GM23338 (cell line): Measurements from ENCODE around the gene ABCC5. TPM values are rescaled to one million over a fixed set of nuclear protein-coding genes. Genes with fewer than 3 reads are reported as not detected.

ENCODE experiments used
- ATAC-seq: fragments of 200-7000 bp; cut with Tn5 transposase; 3 replicates; pipeline ENCODE4 v1.9.1; 2020
- DNase-seq: peaks from one replicate; pipeline ENCODE4 v3.0.0-alpha.2; 2015; ENCODE audit warnings: low spot score
- H2AFZ ChIP-seq: fragments of 200-600 bp; sonication (generic); 2 replicates; pipeline ENCODE4 v1.8.0; 2016; ENCODE audit warnings: antibody characterized with exemption, mild to moderate bottlenecking, moderate library complexity
- H3F3A ChIP-seq: fragments of 200-600 bp; sonication (generic); replicated peaks from 2 replicates; pipeline ENCODE4 v1.8.0; 2017; ENCODE audit warnings: antibody characterized with exemption, mixed run types, low read depth
- H3K27ac ChIP-seq: fragments of 200-600 bp; sonication (generic); 2 replicates; pipeline ENCODE4 v1.6.1; 2016; ENCODE audit warnings: low read depth
- H3K27me3 ChIP-seq: fragments of 200-600 bp; sonication (generic); 2 replicates; pipeline ENCODE4 v1.8.0; 2016; ENCODE audit warnings: mild to moderate bottlenecking, mixed run types, moderate library complexity; ENCODE audit not compliant: insufficient read depth
- H3K36me3 ChIP-seq: fragments of 200-600 bp; sonication (generic); 2 replicates; pipeline ENCODE4 v1.8.0; 2016; ENCODE audit warnings: mild to moderate bottlenecking; ENCODE audit not compliant: insufficient read depth
- H3K4me1 ChIP-seq: fragments of 200-600 bp; sonication (generic); 2 replicates; pipeline ENCODE4 v1.8.0; 2016; ENCODE audit warnings: mild to moderate bottlenecking, moderate library complexity; ENCODE audit not compliant: insufficient read depth
- H3K4me2 ChIP-seq: fragments of 200-600 bp; sonication (generic); 2 replicates; pipeline ENCODE4 v1.7.1; 2017; ENCODE audit warnings: mixed run types
- H3K4me3 ChIP-seq: fragments of 200-600 bp; sonication (generic); 2 replicates; pipeline ENCODE4 v1.6.1; 2016; ENCODE audit warnings: mixed run types
- H3K79me2 ChIP-seq: fragments of 200-600 bp; sonication (generic); replicated peaks from 2 replicates; pipeline ENCODE4 v1.8.0; 2017; ENCODE audit warnings: mild to moderate bottlenecking; ENCODE audit not compliant: insufficient read depth
- H3K9me2 ChIP-seq: fragments of 200-600 bp; sonication (generic); 2 replicates; pipeline ENCODE4 v1.8.0; 2017; ENCODE audit not compliant: insufficient read depth
- H4K20me1 ChIP-seq: fragments of 200-600 bp; sonication (generic); replicated peaks from 2 replicates; pipeline ENCODE4 v1.8.0; 2017; ENCODE audit warnings: mild to moderate bottlenecking; ENCODE audit not compliant: insufficient read depth
- H3K27ac Mint-ChIP-seq: 2 replicates; pipeline ENCODE4 v1.8.0; 2020; ENCODE audit warnings: inconsistent platforms, mild to moderate bottlenecking, moderate library complexity, mixed read lengths
- H3K27me3 Mint-ChIP-seq: 3 replicates; pipeline ENCODE4 v1.8.0; 2022; ENCODE audit warnings: low read depth, mild to moderate bottlenecking, moderate library complexity, mixed read lengths, inconsistent platforms; ENCODE audit not compliant: insufficient read depth, poor library complexity
- H3K36me3 Mint-ChIP-seq: 3 replicates; pipeline ENCODE4 v1.8.0; 2021; ENCODE audit warnings: low read depth, mild to moderate bottlenecking, inconsistent platforms, moderate library complexity, mixed read lengths
- H3K4me1 Mint-ChIP-seq: 3 replicates; pipeline ENCODE4 v1.8.0; 2020; ENCODE audit warnings: mild to moderate bottlenecking, inconsistent platforms, mixed read lengths
- H3K4me3 Mint-ChIP-seq: 3 replicates; pipeline ENCODE4 v1.8.0; 2021; ENCODE audit warnings: moderate library complexity, mild to moderate bottlenecking, inconsistent platforms, mixed read lengths
- H3K9me3 Mint-ChIP-seq: 3 replicates; pipeline ENCODE4 v1.8.0; 2020; ENCODE audit warnings: moderate library complexity, mild to moderate bottlenecking, inconsistent platforms, mixed read lengths
- EZH2 ChIP-seq: fragments of 200-600 bp; sonication (generic); IDR thresholded peaks from one replicate; pipeline ENCODE4 v1.8.0; 2017; ENCODE audit warnings: antibody characterized with exemption, mild to moderate bottlenecking, low read depth; ENCODE audit not compliant: unreplicated experiment
- EZH2phosphoT487 ChIP-seq: fragments of 200-600 bp; sonication (generic); IDR thresholded peaks from one replicate; pipeline ENCODE4 v1.8.1; 2018; ENCODE audit warnings: antibody characterized with exemption; ENCODE audit not compliant: unreplicated experiment
- JUNB ChIP-seq: IDR thresholded peaks from one replicate; pipeline ENCODE4 v1.6.1; 2016; ENCODE audit warnings: antibody characterized with exemption; ENCODE audit not compliant: unreplicated experiment
- NANOG ChIP-seq: IDR thresholded peaks from 2 replicates; pipeline ENCODE4 v1.6.1; 2016; ENCODE audit warnings: antibody characterized with exemption, borderline replicate concordance
- POLR2AphosphoS5 ChIP-seq: IDR thresholded peaks from 2 replicates; pipeline ENCODE4 v1.6.1; 2016; ENCODE audit warnings: antibody characterized with exemption, low read depth
- STAT1 ChIP-seq: IDR thresholded peaks from one replicate; pipeline ENCODE4 v1.6.1; 2016; ENCODE audit warnings: antibody characterized with exemption; ENCODE audit not compliant: unreplicated experiment
- ZNF114 ChIP-seq: fragments of 250-450 bp; sonication (Bioruptor Pico); IDR thresholded peaks from 2 replicates; pipeline ENCODE4 v1.5.0; 2020; ENCODE audit warnings: mild to moderate bottlenecking, moderate library complexity
- ZNF331 ChIP-seq: fragments of 250-450 bp; sonication (Bioruptor Pico); IDR thresholded peaks from 2 replicates; pipeline ENCODE4 v1.5.0; 2020; ENCODE audit warnings: low read depth, mild to moderate bottlenecking, moderate library complexity
- polyA plus RNA-seq: library from polyadenylated mRNA; unstranded; fragments of >200 nt; fragmentation: Nextera tagmentation; extraction: Ambion mirVana; gene quantifications from 2 replicates; pipeline ENCODE4 v1.2.1, GENCODE V29; 2016
- total RNA-seq: library from RNA; depleted of rRNA; stranded (reverse); fragments of >200 nt; shearing (Covaris generic); gene quantifications from 2 replicates; pipeline ENCODE4 v1.2.3, GENCODE V29; 2014
- TF ChIP-seq, protein P1 (sequence below): IDR thresholded peaks from 2 replicates; pipeline ENCODE4 v1.6.1; 2016; ENCODE audit warnings: antibody characterized with exemption
- TF ChIP-seq, protein P2 (sequence below): IDR thresholded peaks from one replicate; pipeline ENCODE4 v1.6.1; 2018; ENCODE audit warnings: antibody characterized with exemption; ENCODE audit not compliant: unreplicated experiment
- TF ChIP-seq, protein P3 (sequence below): fragments of 250-450 bp; sonication (Bioruptor Pico); IDR thresholded peaks from 2 replicates; pipeline ENCODE4 v1.5.0; 2020; ENCODE audit warnings: mild to moderate bottlenecking, moderate library complexity

ABCC5 gene
- total and polyA plus RNA-seq, 2 experiments from 2014 or later = 14.0 to 39.9 TPM

DNA sequence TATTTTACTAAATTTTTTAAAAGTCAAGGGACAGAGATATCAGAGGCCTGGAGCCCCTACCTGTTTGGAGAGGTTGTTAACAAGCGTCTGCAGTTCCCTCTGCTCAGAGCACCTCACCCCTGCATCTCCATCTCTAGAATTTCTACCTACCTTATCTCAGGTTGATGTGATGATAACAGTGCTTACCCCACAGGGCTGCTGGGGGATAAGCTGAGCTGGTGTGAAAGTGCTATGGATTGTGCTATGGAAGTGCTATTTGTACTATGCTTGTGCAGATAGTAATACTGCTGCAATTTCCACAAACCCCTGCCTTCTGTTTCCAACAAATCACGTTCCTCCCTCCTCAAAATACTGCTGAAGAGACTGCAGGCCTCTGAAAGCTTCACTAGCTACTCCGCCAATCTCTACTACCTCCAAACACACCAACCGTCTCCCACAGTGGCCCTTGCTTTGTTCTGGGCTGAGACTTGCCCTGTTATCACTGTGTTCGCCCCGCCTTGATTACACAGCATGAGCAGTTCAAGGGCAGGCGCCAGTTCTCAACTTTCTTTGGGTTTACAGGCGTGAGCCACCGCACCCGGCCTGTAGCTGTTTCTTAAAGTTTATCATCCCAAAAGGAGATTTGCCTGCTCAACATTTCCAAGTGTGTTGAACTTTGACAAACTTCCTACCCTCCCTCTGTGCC is 104.6 kb downstream of the ABCC5 start:
- no peaks in the 10 kb centered on the region for H4K20me1 ChIP-seq
- no peaks in the 10 kb centered on the region for H3K4me1 ChIP-seq
- no peak for DNase-seq
- Mint-ChIP-seq H3K27ac (no peak overlapping the region), H3K4me1 (peaks cover 5% of the 10 kb centered on the region), H3K9me3 (no peaks in the 10 kb centered on the region; the same call in 2 of the 3 replicates), H3K27me3 (peaks cover 10% of the 10 kb centered on the region), H3K36me3 (no peaks in the 10 kb centered on the region), H3K4me3 (no peak overlapping the region)
- no peaks in the 10 kb centered on the region for H3K36me3 ChIP-seq
- TF ChIP-seq, protein P1, sequence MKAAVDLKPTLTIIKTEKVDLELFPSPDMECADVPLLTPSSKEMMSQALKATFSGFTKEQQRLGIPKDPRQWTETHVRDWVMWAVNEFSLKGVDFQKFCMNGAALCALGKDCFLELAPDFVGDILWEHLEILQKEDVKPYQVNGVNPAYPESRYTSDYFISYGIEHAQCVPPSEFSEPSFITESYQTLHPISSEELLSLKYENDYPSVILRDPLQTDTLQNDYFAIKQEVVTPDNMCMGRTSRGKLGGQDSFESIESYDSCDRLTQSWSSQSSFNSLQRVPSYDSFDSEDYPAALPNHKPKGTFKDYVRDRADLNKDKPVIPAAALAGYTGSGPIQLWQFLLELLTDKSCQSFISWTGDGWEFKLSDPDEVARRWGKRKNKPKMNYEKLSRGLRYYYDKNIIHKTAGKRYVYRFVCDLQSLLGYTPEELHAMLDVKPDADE = no peak
- TF ChIP-seq ZNF114 (CRISPR knock-in tag) = no peak
- no peak for TF ChIP-seq ZNF331 (CRISPR knock-in tag)
- TF ChIP-seq EZH2 = no peak
- TF ChIP-seq POLR2AphosphoS5 = no peak
- no peak for TF ChIP-seq STAT1
- no peak for TF ChIP-seq EZH2phosphoT487
- TF ChIP-seq, protein P2, sequence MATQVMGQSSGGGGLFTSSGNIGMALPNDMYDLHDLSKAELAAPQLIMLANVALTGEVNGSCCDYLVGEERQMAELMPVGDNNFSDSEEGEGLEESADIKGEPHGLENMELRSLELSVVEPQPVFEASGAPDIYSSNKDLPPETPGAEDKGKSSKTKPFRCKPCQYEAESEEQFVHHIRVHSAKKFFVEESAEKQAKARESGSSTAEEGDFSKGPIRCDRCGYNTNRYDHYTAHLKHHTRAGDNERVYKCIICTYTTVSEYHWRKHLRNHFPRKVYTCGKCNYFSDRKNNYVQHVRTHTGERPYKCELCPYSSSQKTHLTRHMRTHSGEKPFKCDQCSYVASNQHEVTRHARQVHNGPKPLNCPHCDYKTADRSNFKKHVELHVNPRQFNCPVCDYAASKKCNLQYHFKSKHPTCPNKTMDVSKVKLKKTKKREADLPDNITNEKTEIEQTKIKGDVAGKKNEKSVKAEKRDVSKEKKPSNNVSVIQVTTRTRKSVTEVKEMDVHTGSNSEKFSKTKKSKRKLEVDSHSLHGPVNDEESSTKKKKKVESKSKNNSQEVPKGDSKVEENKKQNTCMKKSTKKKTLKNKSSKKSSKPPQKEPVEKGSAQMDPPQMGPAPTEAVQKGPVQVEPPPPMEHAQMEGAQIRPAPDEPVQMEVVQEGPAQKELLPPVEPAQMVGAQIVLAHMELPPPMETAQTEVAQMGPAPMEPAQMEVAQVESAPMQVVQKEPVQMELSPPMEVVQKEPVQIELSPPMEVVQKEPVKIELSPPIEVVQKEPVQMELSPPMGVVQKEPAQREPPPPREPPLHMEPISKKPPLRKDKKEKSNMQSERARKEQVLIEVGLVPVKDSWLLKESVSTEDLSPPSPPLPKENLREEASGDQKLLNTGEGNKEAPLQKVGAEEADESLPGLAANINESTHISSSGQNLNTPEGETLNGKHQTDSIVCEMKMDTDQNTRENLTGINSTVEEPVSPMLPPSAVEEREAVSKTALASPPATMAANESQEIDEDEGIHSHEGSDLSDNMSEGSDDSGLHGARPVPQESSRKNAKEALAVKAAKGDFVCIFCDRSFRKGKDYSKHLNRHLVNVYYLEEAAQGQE = no peak
- no peak for TF ChIP-seq JUNB
- TF ChIP-seq, protein P3, sequence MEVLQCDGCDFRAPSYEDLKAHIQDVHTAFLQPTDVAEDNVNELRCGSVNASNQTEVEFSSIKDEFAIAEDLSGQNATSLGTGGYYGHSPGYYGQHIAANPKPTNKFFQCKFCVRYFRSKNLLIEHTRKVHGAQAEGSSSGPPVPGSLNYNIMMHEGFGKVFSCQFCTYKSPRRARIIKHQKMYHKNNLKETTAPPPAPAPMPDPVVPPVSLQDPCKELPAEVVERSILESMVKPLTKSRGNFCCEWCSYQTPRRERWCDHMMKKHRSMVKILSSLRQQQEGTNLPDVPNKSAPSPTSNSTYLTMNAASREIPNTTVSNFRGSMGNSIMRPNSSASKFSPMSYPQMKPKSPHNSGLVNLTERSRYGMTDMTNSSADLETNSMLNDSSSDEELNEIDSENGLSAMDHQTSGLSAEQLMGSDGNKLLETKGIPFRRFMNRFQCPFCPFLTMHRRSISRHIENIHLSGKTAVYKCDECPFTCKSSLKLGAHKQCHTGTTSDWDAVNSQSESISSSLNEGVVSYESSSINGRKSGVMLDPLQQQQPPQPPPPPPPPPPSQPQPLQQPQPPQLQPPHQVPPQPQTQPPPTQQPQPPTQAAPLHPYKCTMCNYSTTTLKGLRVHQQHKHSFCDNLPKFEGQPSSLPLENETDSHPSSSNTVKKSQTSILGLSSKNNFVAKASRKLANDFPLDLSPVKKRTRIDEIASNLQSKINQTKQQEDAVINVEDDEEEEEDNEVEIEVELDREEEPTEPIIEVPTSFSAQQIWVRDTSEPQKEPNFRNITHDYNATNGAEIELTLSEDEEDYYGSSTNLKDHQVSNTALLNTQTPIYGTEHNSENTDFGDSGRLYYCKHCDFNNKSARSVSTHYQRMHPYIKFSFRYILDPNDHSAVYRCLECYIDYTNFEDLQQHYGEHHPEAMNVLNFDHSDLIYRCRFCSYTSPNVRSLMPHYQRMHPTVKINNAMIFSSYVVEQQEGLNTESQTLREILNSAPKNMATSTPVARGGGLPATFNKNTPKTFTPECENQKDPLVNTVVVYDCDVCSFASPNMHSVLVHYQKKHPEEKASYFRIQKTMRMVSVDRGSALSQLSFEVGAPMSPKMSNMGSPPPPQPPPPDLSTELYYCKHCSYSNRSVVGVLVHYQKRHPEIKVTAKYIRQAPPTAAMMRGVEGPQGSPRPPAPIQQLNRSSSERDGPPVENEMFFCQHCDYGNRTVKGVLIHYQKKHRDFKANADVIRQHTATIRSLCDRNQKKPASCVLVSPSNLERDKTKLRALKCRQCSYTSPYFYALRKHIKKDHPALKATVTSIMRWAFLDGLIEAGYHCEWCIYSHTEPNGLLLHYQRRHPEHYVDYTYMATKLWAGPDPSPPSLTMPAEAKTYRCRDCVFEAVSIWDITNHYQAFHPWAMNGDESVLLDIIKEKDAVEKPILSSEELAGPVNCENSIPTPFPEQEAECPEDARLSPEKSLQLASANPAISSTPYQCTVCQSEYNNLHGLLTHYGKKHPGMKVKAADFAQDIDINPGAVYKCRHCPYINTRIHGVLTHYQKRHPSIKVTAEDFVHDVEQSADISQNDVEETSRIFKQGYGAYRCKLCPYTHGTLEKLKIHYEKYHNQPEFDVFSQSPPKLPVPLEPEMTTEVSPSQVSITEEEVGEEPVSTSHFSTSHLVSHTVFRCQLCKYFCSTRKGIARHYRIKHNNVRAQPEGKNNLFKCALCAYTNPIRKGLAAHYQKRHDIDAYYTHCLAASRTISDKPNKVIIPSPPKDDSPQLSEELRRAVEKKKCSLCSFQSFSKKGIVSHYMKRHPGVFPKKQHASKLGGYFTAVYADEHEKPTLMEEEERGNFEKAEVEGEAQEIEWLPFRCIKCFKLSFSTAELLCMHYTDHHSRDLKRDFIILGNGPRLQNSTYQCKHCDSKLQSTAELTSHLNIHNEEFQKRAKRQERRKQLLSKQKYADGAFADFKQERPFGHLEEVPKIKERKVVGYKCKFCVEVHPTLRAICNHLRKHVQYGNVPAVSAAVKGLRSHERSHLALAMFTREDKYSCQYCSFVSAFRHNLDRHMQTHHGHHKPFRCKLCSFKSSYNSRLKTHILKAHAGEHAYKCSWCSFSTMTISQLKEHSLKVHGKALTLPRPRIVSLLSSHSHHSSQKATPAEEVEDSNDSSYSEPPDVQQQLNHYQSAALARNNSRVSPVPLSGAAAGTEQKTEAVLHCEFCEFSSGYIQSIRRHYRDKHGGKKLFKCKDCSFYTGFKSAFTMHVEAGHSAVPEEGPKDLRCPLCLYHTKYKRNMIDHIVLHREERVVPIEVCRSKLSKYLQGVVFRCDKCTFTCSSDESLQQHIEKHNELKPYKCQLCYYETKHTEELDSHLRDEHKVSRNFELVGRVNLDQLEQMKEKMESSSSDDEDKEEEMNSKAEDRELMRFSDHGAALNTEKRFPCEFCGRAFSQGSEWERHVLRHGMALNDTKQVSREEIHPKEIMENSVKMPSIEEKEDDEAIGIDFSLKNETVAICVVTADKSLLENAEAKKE = no peak
- TF ChIP-seq NANOG = no peak
- H3K27ac ChIP-seq = no peak overlapping the region
- no peaks in the 10 kb centered on the region for H3K9me2 ChIP-seq
- no peaks in the 10 kb centered on the region for H3K79me2 ChIP-seq
- no peak overlapping the region for H3K4me3 ChIP-seq
- no peak for ATAC-seq
- H3F3A ChIP-seq = no peaks in the 10 kb centered on the region
- no peak overlapping the region for H3K4me2 ChIP-seq
- H2AFZ ChIP-seq = no peak overlapping the region
- H3K27me3 ChIP-seq = no peaks in the 10 kb centered on the region
